H9 (cell line): Measurements from ENCODE around the gene CCDC187. TPM values are rescaled to one million over a fixed set of nuclear protein-coding genes. Genes with fewer than 3 reads are reported as not detected.

Source experiments
- DNase-seq: peaks from one replicate; pipeline ENCODE4 v3.0.0-alpha.2; 2017
- H2AFZ ChIP-seq: one replicate; pipeline ENCODE4 v1.6.1; 2013; ENCODE audit warnings: mild to moderate bottlenecking, low read length, control low read depth, moderate library complexity
- H2AK5ac ChIP-seq: 2 replicates; pipeline ENCODE4 v1.6.1; 2013; ENCODE audit warnings: low read length, control low read depth, mixed read lengths; ENCODE audit not compliant: insufficient read length
- H2BK120ac ChIP-seq: one replicate; pipeline ENCODE4 v1.6.1; 2013; ENCODE audit warnings: low read depth, mild to moderate bottlenecking, low read length, control low read depth, inconsistent platforms; ENCODE audit not compliant: poor library complexity, severe bottlenecking
- H2BK12ac ChIP-seq: 2 replicates; pipeline ENCODE4 v1.6.1; 2013; ENCODE audit warnings: low read length, control low read depth, mixed read lengths, low read depth; ENCODE audit not compliant: insufficient read length
- H2BK15ac ChIP-seq: 2 replicates; pipeline ENCODE4 v1.6.1; 2013; ENCODE audit warnings: low read depth, low read length, control low read depth
- H2BK20ac ChIP-seq: one replicate; pipeline ENCODE4 v1.6.1; 2013; ENCODE audit warnings: low read depth, mild to moderate bottlenecking, low read length, control low read depth, inconsistent platforms; ENCODE audit not compliant: poor library complexity, severe bottlenecking
- H2BK5ac ChIP-seq: 2 replicates; pipeline ENCODE4 v1.6.1; 2013; ENCODE audit warnings: low read length, control low read depth, mixed read lengths; ENCODE audit not compliant: insufficient read length
- H3K14ac ChIP-seq: 2 replicates; pipeline ENCODE4 v1.6.1; 2013; ENCODE audit warnings: low read length, control low read depth; ENCODE audit not compliant: insufficient read depth
- H3K18ac ChIP-seq: 2 replicates; pipeline ENCODE4 v1.6.1; 2013; ENCODE audit warnings: low read depth, mild to moderate bottlenecking, mixed read lengths, low read length, control low read depth; ENCODE audit not compliant: insufficient read length
- H3K23ac ChIP-seq: 2 replicates; pipeline ENCODE4 v1.6.1; 2013; ENCODE audit warnings: low read length, control low read depth, mixed read lengths, low read depth; ENCODE audit not compliant: insufficient read length
- H3K23me2 ChIP-seq: 2 replicates; pipeline ENCODE4 v1.6.1; 2013; ENCODE audit warnings: low read depth, mild to moderate bottlenecking, mixed read lengths, low read length, control low read depth; ENCODE audit not compliant: insufficient read length, poor library complexity, severe bottlenecking
- H3K27ac ChIP-seq: 2 replicates; pipeline ENCODE4 v1.5.1; 2013; ENCODE audit warnings: low read length, control low read depth, mixed read lengths, low read depth; ENCODE audit not compliant: insufficient read length
- H3K27me3 ChIP-seq: 2 replicates; pipeline ENCODE4 v1.6.1; 2013; ENCODE audit warnings: low read length, control low read depth, inconsistent platforms; ENCODE audit not compliant: insufficient read depth
- H3K4ac ChIP-seq: 2 replicates; pipeline ENCODE4 v1.6.1; 2013; ENCODE audit warnings: low read depth, mild to moderate bottlenecking, control low read depth, inconsistent platforms, low read length, moderate library complexity
- H3K4me1 ChIP-seq: 2 replicates; pipeline ENCODE4 v1.6.1; 2013; ENCODE audit warnings: low read length, control low read depth, inconsistent platforms; ENCODE audit not compliant: insufficient read depth
- H3K4me2 ChIP-seq: 2 replicates; pipeline ENCODE4 v1.6.1; 2013; ENCODE audit warnings: low read length, control low read depth, mixed read lengths; ENCODE audit not compliant: insufficient read length, insufficient read depth
- H3K56ac ChIP-seq: 2 replicates; pipeline ENCODE4 v1.6.1; 2013; ENCODE audit warnings: low read depth, mild to moderate bottlenecking, mixed read lengths, low read length, control low read depth; ENCODE audit not compliant: insufficient read length
- H3K79me1 ChIP-seq: 2 replicates; pipeline ENCODE4 v1.6.1; 2013; ENCODE audit warnings: low read depth, mild to moderate bottlenecking, moderate library complexity, low read length, control low read depth, inconsistent platforms; ENCODE audit not compliant: insufficient read depth, poor library complexity, severe bottlenecking
- H3K79me2 ChIP-seq: 2 replicates; pipeline ENCODE4 v1.6.1; 2013; ENCODE audit warnings: low read length, control low read depth, inconsistent platforms; ENCODE audit not compliant: insufficient read depth
- H3K9ac ChIP-seq: 2 replicates; pipeline ENCODE4 v1.6.1; 2013; ENCODE audit warnings: low read length, control low read depth, mixed read lengths; ENCODE audit not compliant: insufficient read length; ENCODE audit errors: extremely low read depth
- H3K9me3 ChIP-seq: one replicate; pipeline ENCODE4 v1.6.1; 2013; ENCODE audit warnings: low read depth, low read length, inconsistent platforms; ENCODE audit not compliant: control insufficient read depth
- H3T11ph ChIP-seq: one replicate; pipeline ENCODE4 v1.6.1; 2013; ENCODE audit warnings: mild to moderate bottlenecking, low read length, control low read depth, inconsistent platforms
- H4K20me1 ChIP-seq: one replicate; pipeline ENCODE4 v1.6.1; 2013; ENCODE audit not compliant: control insufficient read depth, insufficient read length, insufficient read depth
- H4K5ac ChIP-seq: 2 replicates; pipeline ENCODE4 v1.6.1; 2013; ENCODE audit warnings: low read depth, mild to moderate bottlenecking, mixed read lengths, low read length, control low read depth; ENCODE audit not compliant: insufficient read length
- H4K8ac ChIP-seq: replicated peaks from 2 replicates; pipeline ENCODE4 v1.6.1; 2013; ENCODE audit warnings: low read length, control low read depth, mixed read lengths, low read depth; ENCODE audit not compliant: insufficient read length
- H4K91ac ChIP-seq: 2 replicates; pipeline ENCODE4 v1.6.1; 2013; ENCODE audit warnings: low read depth, mild to moderate bottlenecking, moderate library complexity, mixed read lengths, low read length, control low read depth; ENCODE audit not compliant: insufficient read length
- H3K27ac Mint-ChIP-seq, 3 experiments: 2 replicates in 2 of 3; 3 replicates in 1 of 3; pipeline ENCODE4 v1.8.0; 2020 to 2021; ENCODE audit warnings: mixed read lengths in 3 of 3, mild to moderate bottlenecking in 1 of 3, moderate library complexity in 1 of 3
- H3K27me3 Mint-ChIP-seq: 2 replicates; pipeline ENCODE4 v1.8.0; 2021; ENCODE audit warnings: low read depth, mild to moderate bottlenecking, moderate library complexity, mixed read lengths
- H3K36me3 Mint-ChIP-seq, 3 experiments: 2 replicates in 2 of 3; 3 replicates in 1 of 3; pipeline ENCODE4 v1.8.0; 2020 to 2021; ENCODE audit warnings: low read depth in 3 of 3, mixed read lengths in 3 of 3; ENCODE audit not compliant: insufficient read depth in 1 of 3
- H3K4me1 Mint-ChIP-seq, 2 experiments: 2 replicates each; pipeline ENCODE4 v1.8.0; 2020; ENCODE audit warnings: mixed read lengths in 2 of 2
- H3K4me3 Mint-ChIP-seq, 2 experiments: 2 replicates in 1 of 2; 3 replicates in 1 of 2; pipeline ENCODE4 v1.8.0; 2020 to 2021; ENCODE audit warnings: mild to moderate bottlenecking in 2 of 2, mixed read lengths in 2 of 2, moderate library complexity in 1 of 2
- H3K9me3 Mint-ChIP-seq, 2 experiments: 2 replicates in 1 of 2; 3 replicates in 1 of 2; pipeline ENCODE4 v1.8.0; 2020; ENCODE audit warnings: mild to moderate bottlenecking in 2 of 2, mixed read lengths in 2 of 2, moderate library complexity in 1 of 2
- WGBS: extraction: QIAGEN DNeasy Blood & Tissue Kit; methylation state at CpG from one replicate; pipeline ENCODE4 v1.1.7; 2013; ENCODE audit warnings: missing lambda C conversion rate, low lambda C conversion rate, mixed read lengths; ENCODE audit not compliant: insufficient read length; ENCODE audit errors: extremely low coverage; 5-methylcytosine and 5-hydroxymethylcytosine counted together
- total RNA-seq: library from RNA; stranded (reverse); gene quantifications from 2 replicates; pipeline ENCODE4 v1.2.1, GENCODE V29; 2021
- TF ChIP-seq, protein P1 (sequence below): fragments of 200-600 bp; sonication (generic); conservative IDR thresholded peaks from 3 replicates; pipeline ENCODE4 v1.8.0; 2021; ENCODE audit warnings: antibody characterized with exemption, mild to moderate bottlenecking

Gene CCDC187
- total RNA-seq, 1 experiment from 2014 or later = 0.07 TPM

DNA sequence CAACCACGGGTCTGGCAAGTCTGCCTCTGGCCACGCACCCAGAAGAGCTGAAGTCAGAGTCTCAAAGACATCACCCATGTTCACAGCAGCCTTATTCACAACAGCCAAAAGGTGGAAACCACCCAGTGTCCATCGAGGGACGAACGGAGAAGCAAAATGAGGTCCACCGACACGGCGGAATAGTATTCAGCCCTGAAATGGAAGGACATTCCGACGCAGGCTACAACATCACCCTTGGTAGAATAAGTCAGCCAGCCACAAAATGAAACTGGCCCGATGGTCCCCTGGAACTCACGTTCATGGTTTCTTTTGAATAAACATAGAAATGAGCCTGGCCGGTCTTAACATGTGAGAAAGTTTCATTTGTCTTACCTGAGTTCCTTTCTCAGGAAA lies 16.9 kb downstream of the CCDC187 start:
- H2BK5ac ChIP-seq = no peak overlapping the region
- H3K27ac ChIP-seq = no peak overlapping the region
- Mint-ChIP-seq H3K27me3 (peaks cover 6% of the 10 kb centered on the region), H3K4me1 (peaks cover 4 to 7% of the 10 kb centered on the region in 2 experiments; a peak in 2 of 4 replicates), H3K9me3 (no peaks in the 10 kb centered on the region), H3K4me3 (no peak overlapping the region), H3K36me3 (no peaks in the 10 kb centered on the region), H3K27ac (no peak overlapping the region)
- TF ChIP-seq, protein P1, sequence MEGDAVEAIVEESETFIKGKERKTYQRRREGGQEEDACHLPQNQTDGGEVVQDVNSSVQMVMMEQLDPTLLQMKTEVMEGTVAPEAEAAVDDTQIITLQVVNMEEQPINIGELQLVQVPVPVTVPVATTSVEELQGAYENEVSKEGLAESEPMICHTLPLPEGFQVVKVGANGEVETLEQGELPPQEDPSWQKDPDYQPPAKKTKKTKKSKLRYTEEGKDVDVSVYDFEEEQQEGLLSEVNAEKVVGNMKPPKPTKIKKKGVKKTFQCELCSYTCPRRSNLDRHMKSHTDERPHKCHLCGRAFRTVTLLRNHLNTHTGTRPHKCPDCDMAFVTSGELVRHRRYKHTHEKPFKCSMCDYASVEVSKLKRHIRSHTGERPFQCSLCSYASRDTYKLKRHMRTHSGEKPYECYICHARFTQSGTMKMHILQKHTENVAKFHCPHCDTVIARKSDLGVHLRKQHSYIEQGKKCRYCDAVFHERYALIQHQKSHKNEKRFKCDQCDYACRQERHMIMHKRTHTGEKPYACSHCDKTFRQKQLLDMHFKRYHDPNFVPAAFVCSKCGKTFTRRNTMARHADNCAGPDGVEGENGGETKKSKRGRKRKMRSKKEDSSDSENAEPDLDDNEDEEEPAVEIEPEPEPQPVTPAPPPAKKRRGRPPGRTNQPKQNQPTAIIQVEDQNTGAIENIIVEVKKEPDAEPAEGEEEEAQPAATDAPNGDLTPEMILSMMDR = no peak
- H3K9ac ChIP-seq = no peak overlapping the region
- no peak overlapping the region for H3T11ph ChIP-seq
- no peaks in the 10 kb centered on the region for H3K79me1 ChIP-seq
- no peak overlapping the region for H2BK120ac ChIP-seq
- H2BK12ac ChIP-seq = no peak overlapping the region
- H3K4ac ChIP-seq = no peak overlapping the region
- H4K5ac ChIP-seq = no peak overlapping the region
- H2BK20ac ChIP-seq = no peak overlapping the region
- H4K8ac ChIP-seq = no peak overlapping the region
- H3K23ac ChIP-seq = no peak overlapping the region
- H2AK5ac ChIP-seq = no peak overlapping the region
- no peak overlapping the region for H3K14ac ChIP-seq
- no peak overlapping the region for H3K18ac ChIP-seq
- H2AFZ ChIP-seq = no peak overlapping the region
- H3K27me3 ChIP-seq = no peaks in the 10 kb centered on the region
- H3K56ac ChIP-seq = no peak overlapping the region
- peaks cover 3% of the 10 kb centered on the region for H3K23me2 ChIP-seq
- no peak for DNase-seq
- H3K4me2 ChIP-seq = no peak overlapping the region
- no peaks in the 10 kb centered on the region for H3K9me3 ChIP-seq
- H3K4me1 ChIP-seq = no peaks in the 10 kb centered on the region
- no peak overlapping the region for H2BK15ac ChIP-seq
- no peaks in the 10 kb centered on the region for H3K79me2 ChIP-seq
- H4K91ac ChIP-seq = no peak overlapping the region
- H4K20me1 ChIP-seq = no peaks in the 10 kb centered on the region
- WGBS = no CpG with 5 or more reads among the region's 13 CpGs
